Measurements from ENCODE around the gene DBN1.

GRCh38 chr5:177493795-177494345, 20.4 kb upstream of the DBN1 start:
- TF ChIP-seq CTCF (IDR thresholded peaks at IDR 0.05), result no peak
- no peak for TF ChIP-seq POLR2AphosphoS5 (IDR thresholded peaks at IDR 0.05)
- TF ChIP-seq POLR2A (IDR thresholded peaks at IDR 0.05), result no peak
- TF ChIP-seq EP300 (IDR thresholded peaks at IDR 0.05; ENCODE audit: low read depth), result no peak

Measured in transverse colon (tissue), 4 donors.